Measurements from ENCODE around the gene LZTFL1. TPM values are rescaled to one million over a fixed set of nuclear protein-coding genes. Genes with fewer than 3 reads are reported as not detected.

LZTFL1 gene
- total and polyA plus RNA-seq, 4 donors: 7.7 to 45.1 (median 22.3) TPM

DNA sequence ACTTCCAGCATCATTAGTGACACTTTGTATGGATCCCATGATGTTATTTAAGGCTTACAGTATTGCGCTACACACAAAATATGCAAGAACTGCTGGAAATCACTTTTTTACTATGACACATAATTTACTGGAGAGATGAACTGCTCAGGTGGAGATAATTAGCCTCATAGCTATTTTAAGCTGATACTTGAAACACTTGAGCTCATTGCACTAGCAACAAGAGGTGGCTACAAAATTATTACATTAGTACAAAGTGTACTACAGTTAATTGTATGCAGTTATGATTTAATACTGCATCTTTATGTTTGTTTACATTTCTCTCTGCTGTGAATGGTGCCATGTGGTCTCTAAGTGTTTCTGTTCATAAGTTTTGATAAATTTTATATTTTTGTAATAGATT is 6.5 kb upstream of the LZTFL1 start:
- ATAC-seq (ENCODE audit: insufficient read depth, low FRiP score) (no peak), DNase-seq (no peak)
- WGBS, 2 donors: 54 to 95% methylated on average over 1 of the region's 1 CpG
- no peaks in the 10 kb centered on the region for H3K36me3 ChIP-seq (ENCODE audit: control insufficient read depth in 4 of 4, insufficient read depth in 4 of 4, low read length in 4 of 4)
- H3K9me3 ChIP-seq (ENCODE audit: control insufficient read depth in 4 of 4, insufficient read depth in 3 of 4, low read length in 3 of 4): no peaks in the 10 kb centered on the region
- no peak overlapping the region for H3K4me3 ChIP-seq
- peaks cover 0 to 38% (median 9%) of the 10 kb centered on the region in 3 donors for H3K27me3 ChIP-seq (ENCODE audit: control insufficient read depth in 3 of 3, insufficient read depth in 3 of 3, low read length in 2 of 3)
- TF ChIP-seq, protein P1, sequence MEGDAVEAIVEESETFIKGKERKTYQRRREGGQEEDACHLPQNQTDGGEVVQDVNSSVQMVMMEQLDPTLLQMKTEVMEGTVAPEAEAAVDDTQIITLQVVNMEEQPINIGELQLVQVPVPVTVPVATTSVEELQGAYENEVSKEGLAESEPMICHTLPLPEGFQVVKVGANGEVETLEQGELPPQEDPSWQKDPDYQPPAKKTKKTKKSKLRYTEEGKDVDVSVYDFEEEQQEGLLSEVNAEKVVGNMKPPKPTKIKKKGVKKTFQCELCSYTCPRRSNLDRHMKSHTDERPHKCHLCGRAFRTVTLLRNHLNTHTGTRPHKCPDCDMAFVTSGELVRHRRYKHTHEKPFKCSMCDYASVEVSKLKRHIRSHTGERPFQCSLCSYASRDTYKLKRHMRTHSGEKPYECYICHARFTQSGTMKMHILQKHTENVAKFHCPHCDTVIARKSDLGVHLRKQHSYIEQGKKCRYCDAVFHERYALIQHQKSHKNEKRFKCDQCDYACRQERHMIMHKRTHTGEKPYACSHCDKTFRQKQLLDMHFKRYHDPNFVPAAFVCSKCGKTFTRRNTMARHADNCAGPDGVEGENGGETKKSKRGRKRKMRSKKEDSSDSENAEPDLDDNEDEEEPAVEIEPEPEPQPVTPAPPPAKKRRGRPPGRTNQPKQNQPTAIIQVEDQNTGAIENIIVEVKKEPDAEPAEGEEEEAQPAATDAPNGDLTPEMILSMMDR (IDR thresholded peaks at IDR 0.05; ENCODE audit: control extremely low read depth, extremely low read depth): no peak
- no peak overlapping the region for H3K27ac ChIP-seq (ENCODE audit: low read depth in 1 of 2, low read length in 1 of 2)
- peaks cover 0 to 3% (median 0%) of the 10 kb centered on the region in 5 donors for H3K4me1 ChIP-seq (ENCODE audit: control insufficient read depth in 5 of 5, insufficient read depth in 5 of 5, low read length in 5 of 5)
- no peak overlapping the region for H3K9ac ChIP-seq (ENCODE audit: insufficient read depth in 1 of 2, low read length in 2 of 2)

DNA sequence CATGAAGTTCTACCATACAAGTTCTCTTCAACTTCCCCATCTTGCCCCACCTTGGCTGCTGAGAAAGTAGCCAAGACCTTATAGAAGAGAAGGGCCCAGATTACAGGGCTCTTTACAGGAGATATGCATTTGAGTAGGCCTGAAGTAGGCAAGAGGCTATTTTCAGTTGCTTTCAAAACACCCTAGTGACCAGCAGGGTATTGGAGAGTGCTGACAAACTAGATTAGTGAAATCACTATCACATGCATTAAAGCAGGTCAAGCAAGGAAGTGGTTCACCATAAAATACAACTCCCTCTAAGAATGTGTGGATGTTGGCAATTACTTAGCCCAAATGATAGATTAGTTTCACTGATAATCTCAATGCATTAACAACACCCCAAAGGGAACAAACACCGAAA is 2.7 kb upstream of the LZTFL1 start:
- ATAC-seq (ENCODE audit: insufficient read depth, low FRiP score): no peak
- 93 to 94% methylated on average over 1 of the region's 1 CpG for WGBS, 2 donors

DNA sequence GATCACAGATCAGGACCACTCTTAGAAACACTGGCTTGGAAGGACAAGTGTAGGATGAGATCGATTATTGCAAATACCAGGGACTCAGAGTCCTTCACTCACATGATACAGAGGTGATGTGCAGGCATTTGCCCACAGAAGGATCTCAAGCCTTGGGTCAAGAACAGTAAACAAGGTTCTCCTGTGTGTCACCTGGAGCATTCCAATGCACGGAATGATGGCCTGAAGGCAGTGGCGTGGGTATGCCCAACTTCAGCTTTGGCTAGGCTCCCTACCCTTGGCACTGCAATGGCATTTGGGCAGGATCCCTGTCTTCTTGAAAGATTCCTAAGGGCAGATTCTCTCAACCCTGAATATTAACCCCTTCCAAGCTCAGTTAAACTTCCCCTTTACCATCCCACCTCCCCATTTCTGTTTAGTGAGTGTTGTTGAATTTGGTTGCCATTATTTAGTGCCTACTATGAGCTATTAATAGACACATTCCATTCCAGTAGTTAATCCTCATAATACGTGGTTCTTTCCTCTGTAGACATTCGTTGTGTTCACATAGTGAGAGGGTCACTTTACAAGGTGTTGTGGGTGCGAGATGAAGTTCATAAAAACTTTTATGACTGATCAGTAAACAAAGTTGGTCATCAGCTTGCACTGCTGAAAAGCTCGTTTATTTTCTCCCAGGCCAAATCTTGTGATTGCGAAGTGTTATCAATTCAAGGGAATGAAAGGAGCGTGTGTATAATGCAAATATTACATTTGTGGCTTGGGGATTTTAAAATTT is 1.1 kb upstream of the LZTFL1 start:
- peaks cover 0 to 9% (median 3%) of the 10 kb centered on the region in 5 donors for H3K4me1 ChIP-seq (ENCODE audit: control insufficient read depth in 5 of 5, insufficient read depth in 5 of 5, low read length in 5 of 5)
- ATAC-seq (ENCODE audit: insufficient read depth, low FRiP score) (no peak), DNase-seq (no peak)
- 88 to 89% methylated on average over 9 of the region's 9 CpGs for WGBS, 2 donors
- H3K27ac ChIP-seq (ENCODE audit: low read depth in 1 of 2, low read length in 1 of 2): no peak overlapping the region
- H3K9me3 ChIP-seq (ENCODE audit: control insufficient read depth in 4 of 4, insufficient read depth in 3 of 4, low read length in 3 of 4): no peaks in the 10 kb centered on the region
- TF ChIP-seq, protein P1 (IDR thresholded peaks at IDR 0.05; ENCODE audit: control extremely low read depth, extremely low read depth): no peak
- peaks cover 0 to 20% (median 9%) of the 10 kb centered on the region in 3 donors for H3K27me3 ChIP-seq (ENCODE audit: control insufficient read depth in 3 of 3, insufficient read depth in 3 of 3, low read length in 2 of 3)
- H3K4me3 ChIP-seq: no peak overlapping the region
- peaks cover 0 to 4% (median 0%) of the 10 kb centered on the region in 4 donors for H3K36me3 ChIP-seq (ENCODE audit: control insufficient read depth in 4 of 4, insufficient read depth in 4 of 4, low read length in 4 of 4)
- H3K9ac ChIP-seq (ENCODE audit: insufficient read depth in 1 of 2, low read length in 2 of 2): no peak overlapping the region

More for the DNA sequence above, 2.7 kb upstream of the LZTFL1 start:
- no peak overlapping the region for H3K4me3 ChIP-seq
- peaks cover 0 to 33% (median 9%) of the 10 kb centered on the region in 3 donors for H3K27me3 ChIP-seq (ENCODE audit: control insufficient read depth in 3 of 3, insufficient read depth in 3 of 3, low read length in 2 of 3)
- no peak overlapping the region for H3K27ac ChIP-seq (ENCODE audit: low read depth in 1 of 2, low read length in 1 of 2)
- no peak overlapping the region for H3K9ac ChIP-seq (ENCODE audit: insufficient read depth in 1 of 2, low read length in 2 of 2)
- peaks cover 0 to 4% (median 0%) of the 10 kb centered on the region in 4 donors for H3K36me3 ChIP-seq (ENCODE audit: control insufficient read depth in 4 of 4, insufficient read depth in 4 of 4, low read length in 4 of 4)
- peaks cover 0 to 9% (median 3%) of the 10 kb centered on the region in 5 donors for H3K4me1 ChIP-seq (ENCODE audit: control insufficient read depth in 5 of 5, insufficient read depth in 5 of 5, low read length in 5 of 5)
- TF ChIP-seq, protein P1 (IDR thresholded peaks at IDR 0.05; ENCODE audit: control extremely low read depth, extremely low read depth): no peak
- DNase-seq: no peak
- H3K9me3 ChIP-seq (ENCODE audit: control insufficient read depth in 4 of 4, insufficient read depth in 3 of 4, low read length in 3 of 4): no peaks in the 10 kb centered on the region

Data from lung (tissue), 12 donors.